Islet of Langerhans (tissue), 1 donor: ENCODE data around the gene APCDD1L.

Source experiments
- FAIRE-seq: peaks from one replicate; lab custom pipeline; 2011; peaks lifted over from hg19 to GRCh38; lab: Jason Lieb, UNC

The APCDD1L gene

GRCh38 chr20:58485393-58485792, 29.8 kb downstream of the APCDD1L start:
- no peak for FAIRE-seq

- FAIRE-seq = peak; percentile 58
These were observed 31.7 kb downstream of the APCDD1L start for GRCh38 chr20:58483470-58483869.

- no peak for FAIRE-seq
These were observed 32.1 kb downstream of the APCDD1L start for GRCh38 chr20:58483051-58483450.

- no peak for FAIRE-seq
These were observed 32.8 kb downstream of the APCDD1L start for GRCh38 chr20:58482416-58482815.

- no peak for FAIRE-seq
These were observed 33.6 kb downstream of the APCDD1L start for GRCh38 chr20:58481481-58482021.

- FAIRE-seq = no peak
These were observed 34.5 kb downstream of the APCDD1L start for GRCh38 chr20:58480551-58481336.

- no peak for FAIRE-seq
These were observed 35.3 kb downstream of the APCDD1L start for GRCh38 chr20:58479726-58480440.

GRCh38 chr20:58478141-58478805, 36.9 kb downstream of the APCDD1L start:
- no peak for FAIRE-seq

GRCh38 chr20:58475466-58475865, 39.7 kb downstream of the APCDD1L start:
- FAIRE-seq = no peak

- FAIRE-seq = no peak
These were observed 41.5 kb downstream of the APCDD1L start for GRCh38 chr20:58473453-58474425.

GRCh38 chr20:58472273-58473018, 42.8 kb downstream of the APCDD1L start:
- no peak for FAIRE-seq

- FAIRE-seq = no peak
These were observed 43.7 kb downstream of the APCDD1L start for GRCh38 chr20:58471193-58472164.

- no peak for FAIRE-seq
These were observed 44.6 kb downstream of the APCDD1L start for GRCh38 chr20:58470336-58471192.

- no peak for FAIRE-seq
These were observed 45.6 kb downstream of the APCDD1L start for GRCh38 chr20:58469616-58470015.

- FAIRE-seq = no peak
These were observed 47.3 kb downstream of the APCDD1L start for GRCh38 chr20:58467572-58468527.

GRCh38 chr20:58466729-58467571, 48.2 kb downstream of the APCDD1L start:
- no peak for FAIRE-seq
